Measurements from ENCODE around the gene ZACN. TPM values are rescaled to one million over a fixed set of nuclear protein-coding genes. Genes with fewer than 3 reads are reported as not detected.
A peak's percentile ranks its signal among the peaks of the same experiment; 100 is the strongest.

Gene ZACN
- polyA plus RNA-seq, 1 experiment, result 0.05 TPM

DNA sequence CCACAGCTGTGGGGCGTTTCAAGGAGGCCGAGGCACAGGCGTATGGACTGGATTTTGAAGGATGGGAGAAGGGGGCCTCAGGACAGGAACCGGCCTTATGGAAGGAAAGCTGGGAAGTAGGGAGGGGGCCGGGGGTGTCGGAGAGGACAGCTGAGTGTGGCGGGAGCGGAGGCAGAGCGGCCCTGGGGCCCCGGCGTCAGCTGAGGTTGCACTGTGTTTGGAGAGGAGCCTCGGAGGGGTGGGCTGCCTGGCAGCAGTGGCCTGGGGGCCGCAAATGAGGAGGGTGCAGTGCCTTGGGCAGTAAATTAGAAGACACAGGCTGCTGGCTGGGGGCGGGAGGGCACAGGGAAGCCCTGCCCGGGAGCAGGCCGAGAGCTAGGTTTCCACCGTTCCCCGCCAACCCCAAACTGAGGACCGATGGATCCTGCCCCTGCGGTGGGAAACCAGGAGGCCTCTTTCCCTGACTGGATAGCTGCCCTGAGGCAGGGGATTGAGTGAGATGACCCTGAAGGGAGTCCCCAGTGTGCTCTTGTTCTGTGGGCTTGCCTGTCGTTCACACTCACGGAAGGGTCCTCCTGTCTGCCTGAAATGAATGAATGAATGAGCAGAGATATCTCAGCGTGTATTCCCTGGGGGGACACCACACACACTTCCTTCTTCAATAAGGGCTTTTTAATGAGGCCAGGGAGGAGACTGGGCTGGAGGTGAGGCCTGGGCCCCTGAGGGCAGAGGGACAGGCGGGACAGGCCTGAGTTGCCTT, 43.6 kb downstream of the ZACN start:
- POLR2A ChIA-PET, result no interaction called here
- TF ChIP-seq, protein P1, sequence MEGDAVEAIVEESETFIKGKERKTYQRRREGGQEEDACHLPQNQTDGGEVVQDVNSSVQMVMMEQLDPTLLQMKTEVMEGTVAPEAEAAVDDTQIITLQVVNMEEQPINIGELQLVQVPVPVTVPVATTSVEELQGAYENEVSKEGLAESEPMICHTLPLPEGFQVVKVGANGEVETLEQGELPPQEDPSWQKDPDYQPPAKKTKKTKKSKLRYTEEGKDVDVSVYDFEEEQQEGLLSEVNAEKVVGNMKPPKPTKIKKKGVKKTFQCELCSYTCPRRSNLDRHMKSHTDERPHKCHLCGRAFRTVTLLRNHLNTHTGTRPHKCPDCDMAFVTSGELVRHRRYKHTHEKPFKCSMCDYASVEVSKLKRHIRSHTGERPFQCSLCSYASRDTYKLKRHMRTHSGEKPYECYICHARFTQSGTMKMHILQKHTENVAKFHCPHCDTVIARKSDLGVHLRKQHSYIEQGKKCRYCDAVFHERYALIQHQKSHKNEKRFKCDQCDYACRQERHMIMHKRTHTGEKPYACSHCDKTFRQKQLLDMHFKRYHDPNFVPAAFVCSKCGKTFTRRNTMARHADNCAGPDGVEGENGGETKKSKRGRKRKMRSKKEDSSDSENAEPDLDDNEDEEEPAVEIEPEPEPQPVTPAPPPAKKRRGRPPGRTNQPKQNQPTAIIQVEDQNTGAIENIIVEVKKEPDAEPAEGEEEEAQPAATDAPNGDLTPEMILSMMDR (IDR thresholded peaks at IDR 0.05; ENCODE audit: insufficient read depth, low read depth, low read length), result no peak

DNA sequence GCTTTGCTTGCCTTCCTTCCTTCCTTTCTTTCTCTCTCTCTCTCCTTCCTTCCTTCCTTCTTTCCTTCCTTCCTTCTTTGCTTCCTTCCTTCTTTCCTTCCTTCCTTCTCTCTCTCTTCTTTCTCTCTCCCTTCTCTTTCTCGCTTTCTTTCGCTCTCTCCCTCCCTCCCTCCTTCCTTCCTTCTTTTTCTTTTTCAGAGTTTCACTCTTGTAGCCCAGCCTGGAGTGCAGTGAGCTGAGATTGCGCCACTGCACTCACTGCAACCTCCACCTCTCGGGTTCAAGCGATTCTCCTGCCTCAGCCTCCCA, 44.2 kb downstream of the ZACN start:
- Histone ChIP-seq H3K27me3 (ENCODE audit: control insufficient read depth, insufficient read depth, low read length) (no peaks in the 10 kb centered on the region), H3K36me3 (ENCODE audit: control insufficient read depth, insufficient read depth, low read length) (no peaks in the 10 kb centered on the region), H3K4me3 (ENCODE audit: low read depth, low read length) (no peak overlapping the region)
- ChIA-PET CTCF (interaction anchor here (0.6 to 13.3 kb wide), 10 partner anchors 19 to 177 kb away, joined by 3 to 247 read pairs (median 4); partner anchors contain the start of gene EXOC7), POLR2A (no interaction called here)
- TF ChIP-seq, protein P1 (IDR thresholded peaks at IDR 0.05; ENCODE audit: insufficient read depth, low read depth, low read length), result no peak
- DNase-seq (ENCODE audit: low read depth), result no peak

More for the DNA sequence above, 43.6 kb downstream of the ZACN start:
- Histone ChIP-seq H3K4me3 (ENCODE audit: low read depth, low read length) (no peak overlapping the region), H3K36me3 (ENCODE audit: control insufficient read depth, insufficient read depth, low read length) (no peaks in the 10 kb centered on the region), H3K27me3 (ENCODE audit: control insufficient read depth, insufficient read depth, low read length) (no peaks in the 10 kb centered on the region)
- CTCF ChIA-PET, result interaction anchor here (0.7 to 13.3 kb wide), 12 partner anchors 17 to 178 kb away, joined by 3 to 247 read pairs (median 6); partner anchors contain the start of genes EXOC7 and FOXJ1
- no peak for DNase-seq (ENCODE audit: low read depth)

DNA sequence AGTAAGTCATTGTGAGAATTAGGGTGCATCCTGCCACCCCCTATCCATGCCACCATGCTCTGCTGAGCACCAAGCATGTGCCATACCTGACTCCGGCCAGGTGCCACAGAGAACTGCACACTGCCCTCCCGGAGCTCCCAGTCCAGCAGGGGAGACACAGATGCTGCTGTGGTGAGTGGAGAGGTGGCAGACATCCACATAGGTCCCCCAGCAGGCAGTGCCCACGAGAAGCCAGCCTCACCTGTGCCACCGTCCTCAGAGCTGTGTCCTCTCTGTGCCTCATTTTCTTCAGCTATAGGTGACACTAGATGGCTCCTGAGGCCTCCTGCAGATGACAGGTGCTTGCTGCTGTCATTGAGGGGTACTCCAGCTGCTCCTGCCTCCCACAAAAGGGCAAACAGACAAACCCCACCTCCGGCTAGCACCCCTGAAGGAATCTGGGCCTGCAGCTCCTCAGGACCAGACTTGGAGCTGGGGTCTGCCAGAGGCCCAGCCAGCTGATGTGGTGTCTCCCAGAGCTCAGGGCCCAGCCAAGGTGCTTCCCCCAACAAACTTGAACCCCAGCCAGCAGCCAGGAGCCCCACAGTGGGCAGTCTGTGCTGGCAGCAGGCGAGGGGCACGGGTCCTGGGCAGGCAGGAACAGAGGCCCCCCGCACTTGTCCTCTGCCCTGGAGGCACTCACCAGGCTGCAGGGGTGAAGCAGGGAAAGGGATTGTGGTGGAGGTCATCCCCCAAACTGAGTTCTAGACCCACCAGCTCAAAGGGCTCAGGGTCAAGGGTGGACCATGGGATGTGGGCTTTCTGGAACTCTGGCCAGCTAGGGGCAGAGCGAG, 45.0 kb downstream of the ZACN start:
- Histone ChIP-seq H3K4me3 (ENCODE audit: low read depth, low read length) (no peak overlapping the region), H3K27me3 (ENCODE audit: control insufficient read depth, insufficient read depth, low read length) (no peaks in the 10 kb centered on the region), H3K36me3 (ENCODE audit: control insufficient read depth, insufficient read depth, low read length) (no peaks in the 10 kb centered on the region)
- TF ChIP-seq, protein P1 (IDR thresholded peaks at IDR 0.05; ENCODE audit: insufficient read depth, low read depth, low read length), result no peak
- DNase-seq (ENCODE audit: low read depth), result no peak
- ChIA-PET CTCF (interaction anchor here (0.6 to 13.3 kb wide), 8 partner anchors 20 to 174 kb away, joined by 3 to 247 read pairs (median 4); partner anchors contain the start of gene EXOC7), POLR2A (no interaction called here)

DNA sequence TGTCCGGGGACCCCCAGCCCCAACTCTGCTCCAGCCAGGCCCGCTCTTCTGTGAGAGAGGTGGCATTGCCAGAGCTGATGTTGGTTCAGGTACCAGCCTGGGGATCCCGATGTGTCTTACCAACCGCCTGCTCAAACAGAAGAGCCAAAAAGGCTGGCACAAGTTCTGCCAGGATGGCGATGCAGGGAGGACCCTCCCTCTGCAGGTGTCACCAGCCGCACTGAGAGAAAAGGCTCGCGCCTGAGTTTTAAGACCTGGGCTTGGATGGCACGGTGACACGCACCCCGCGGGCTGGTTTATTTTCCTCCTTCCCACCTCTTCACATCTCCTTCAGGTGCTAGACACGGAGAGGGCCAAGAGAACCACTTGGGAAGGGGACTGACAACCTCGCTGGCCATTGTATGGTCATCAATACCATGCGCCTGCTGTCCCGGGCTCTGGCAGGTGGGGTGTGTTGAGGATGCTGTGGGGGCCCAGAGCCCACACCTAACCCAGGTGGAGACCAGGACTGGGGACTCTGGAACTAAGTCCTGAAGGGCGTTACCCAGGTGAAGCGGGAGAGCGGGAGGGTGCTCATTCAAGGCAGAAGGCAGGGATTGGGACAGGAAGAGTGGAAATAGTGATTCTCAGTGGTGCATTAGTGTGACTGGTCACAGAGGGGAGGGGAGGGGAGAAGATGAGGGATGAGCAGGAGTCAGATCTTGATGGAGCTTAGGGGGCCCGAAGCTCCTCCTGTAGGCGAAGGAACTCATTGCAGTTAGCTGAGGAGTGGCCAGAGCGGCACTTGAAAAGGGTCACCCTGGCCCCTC, 45.8 kb downstream of the ZACN start:
- TF ChIP-seq, protein P1 (IDR thresholded peaks at IDR 0.05; ENCODE audit: insufficient read depth, low read depth, low read length), result peak; percentile 25; the same call in 1 of the 2 replicates
- H3K27me3 ChIP-seq (ENCODE audit: control insufficient read depth, insufficient read depth, low read length), result no peaks in the 10 kb centered on the region
- DNase-seq (ENCODE audit: low read depth), result no peak
- ChIA-PET POLR2A (no interaction called here), CTCF (interaction anchor here (0.6 to 13.3 kb wide), 6 partner anchors 10 to 270 kb away, joined by 3 to 247 read pairs (median 4); no protein-coding TSS in a partner anchor)
- H3K36me3 ChIP-seq (ENCODE audit: control insufficient read depth, insufficient read depth, low read length), result no peaks in the 10 kb centered on the region
- no peak overlapping the region for H3K4me3 ChIP-seq (ENCODE audit: low read depth, low read length)

Measured in BJ (cell line).